ENCODE results near the gene CHST12.

DNA sequence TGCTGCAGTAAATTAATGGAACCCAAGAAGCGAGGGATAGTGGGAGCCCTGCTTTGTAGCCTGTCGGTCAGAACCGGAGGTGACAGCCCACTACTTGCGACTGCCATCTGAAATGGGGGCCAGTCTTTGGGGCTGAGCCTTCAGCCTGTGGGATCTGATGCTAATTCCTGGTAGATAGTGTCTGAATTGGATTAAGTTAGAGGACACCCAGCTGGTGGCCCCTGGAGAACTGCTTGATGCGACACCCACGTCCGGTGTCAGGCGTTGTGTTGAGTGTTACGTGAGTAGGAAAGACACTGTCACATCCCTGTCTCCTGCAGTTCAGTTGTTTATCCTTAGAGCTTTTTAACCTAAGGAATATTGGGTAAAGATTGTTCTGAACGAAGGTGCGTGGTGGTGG, 43.8 kb upstream of the CHST12 start:
- TF ChIP-seq CTCF (IDR thresholded peaks at IDR 0.05), result no peak
- no peak for TF ChIP-seq EZH2 (IDR thresholded peaks at IDR 0.05; ENCODE audit: borderline replicate concordance, insufficient read depth, low read depth, low read length, poor library complexity, severe bottlenecking)
